IPS-NIHi7 (cell line): Measurements from ENCODE around the gene ADH5.
"Not testable (repeated sequence)": the region's sequence is repeated elsewhere in the genome, so short reads cannot be mapped to it uniquely, and the experiment has no call there.

Experiments
- DNase-seq: peaks from one replicate; pipeline ENCODE4 v3.0.0; 2012; ENCODE audit warnings: mixed read lengths; ENCODE audit errors: extremely low spot score

Gene ADH5

GRCh38 chr4:99084595-99084994 lies 4.0 kb downstream of the ADH5 start:
- DNase-seq, result no peak

DNA sequence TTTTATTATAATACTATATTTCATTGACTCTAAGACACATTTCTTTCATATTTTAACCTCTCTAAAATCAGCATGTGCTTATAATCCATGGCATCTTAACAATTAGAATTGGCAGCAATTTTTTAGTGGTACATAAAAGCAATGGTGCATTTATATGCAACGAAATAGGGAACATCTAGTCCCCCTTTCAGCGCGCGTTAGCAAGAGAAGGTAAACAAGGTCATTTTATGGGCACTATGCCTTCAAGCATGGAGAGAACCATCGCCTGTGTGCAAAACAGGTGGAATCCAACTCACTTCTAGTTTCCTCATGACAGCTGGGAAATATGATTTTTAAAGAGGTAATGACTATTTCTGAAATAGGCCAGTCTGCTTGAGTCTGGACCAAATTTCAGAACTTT lies 6.4 kb downstream of the ADH5 start:
- no peak for DNase-seq

GRCh38 chr4:99080869-99081268 lies 7.7 kb downstream of the ADH5 start:
- DNase-seq, result not testable (repeated sequence)

DNA sequence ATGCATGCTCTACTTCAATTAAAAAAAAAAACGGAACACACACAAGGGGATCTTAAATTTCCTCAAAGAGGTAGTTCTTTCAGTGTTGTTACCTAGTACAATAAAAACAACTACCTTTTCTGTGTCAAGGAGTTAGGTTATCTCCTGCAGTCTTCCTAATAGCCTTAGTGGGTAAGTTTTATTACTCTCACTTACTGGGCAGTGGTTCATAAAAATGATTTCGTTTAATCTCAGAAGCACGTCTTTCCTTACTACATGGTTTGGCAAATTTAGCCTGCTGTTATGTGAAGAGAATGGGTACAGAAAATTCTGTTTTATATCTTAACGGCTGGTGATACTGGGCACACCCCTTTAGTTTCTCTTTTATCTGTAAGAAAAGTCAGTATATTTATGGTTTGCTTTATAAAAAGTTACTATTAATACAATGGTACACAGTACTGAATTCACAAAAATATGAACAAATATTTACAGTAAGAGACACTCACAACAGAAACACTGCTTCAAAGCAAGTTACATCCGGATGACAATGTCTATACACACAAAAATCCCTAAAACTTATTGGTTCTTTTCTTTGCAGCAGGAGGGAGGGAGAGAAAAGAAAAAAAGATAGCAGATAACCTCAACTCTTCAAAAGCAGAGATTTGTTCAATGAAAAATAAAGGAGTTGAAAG lies 8.8 kb downstream of the ADH5 start:
- DNase-seq, result no peak

DNA sequence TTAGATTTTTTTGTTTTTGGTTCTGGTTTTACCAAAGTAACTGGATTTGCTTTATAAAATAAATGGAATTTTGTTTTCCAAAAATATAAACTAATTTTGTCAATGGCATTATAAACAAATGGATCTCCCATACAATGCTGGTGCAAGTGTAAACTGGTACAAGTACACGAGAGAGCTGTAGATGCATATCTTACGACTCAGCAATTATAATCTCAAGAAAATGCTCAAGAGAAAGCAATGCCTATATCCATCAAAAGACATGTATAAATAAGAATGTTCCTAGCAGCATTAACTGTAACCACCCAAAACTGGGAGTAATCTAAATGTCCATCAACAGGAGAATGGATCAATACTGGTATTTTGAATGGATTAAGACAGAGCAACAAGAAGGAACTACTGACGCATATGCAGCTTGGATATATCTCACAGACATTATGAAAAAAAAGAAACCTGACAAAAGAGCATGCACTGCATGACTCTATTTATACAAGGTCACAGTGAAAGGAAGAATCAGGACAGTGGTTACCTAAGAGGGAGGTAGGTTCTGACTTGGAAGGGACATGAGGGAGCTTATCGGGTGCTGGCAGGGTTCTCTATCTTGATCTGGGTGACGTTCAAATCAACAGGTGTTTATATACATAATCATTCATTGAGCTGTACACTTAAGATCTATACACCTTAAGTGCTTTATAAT lies 9.5 kb downstream of the ADH5 start:
- no peak for DNase-seq

- DNase-seq, result no peak
Measured at GRCh38 chr4:99078336-99078735, 10.3 kb downstream of the ADH5 start.

- no peak for DNase-seq
Measured at GRCh38 chr4:99077177-99077576, 11.4 kb downstream of the ADH5 start.

- no peak for DNase-seq
Measured at GRCh38 chr4:99076292-99076976, 12.2 kb downstream of the ADH5 start.

GRCh38 chr4:99074816-99075215 lies 13.8 kb downstream of the ADH5 start:
- no peak for DNase-seq

DNA sequence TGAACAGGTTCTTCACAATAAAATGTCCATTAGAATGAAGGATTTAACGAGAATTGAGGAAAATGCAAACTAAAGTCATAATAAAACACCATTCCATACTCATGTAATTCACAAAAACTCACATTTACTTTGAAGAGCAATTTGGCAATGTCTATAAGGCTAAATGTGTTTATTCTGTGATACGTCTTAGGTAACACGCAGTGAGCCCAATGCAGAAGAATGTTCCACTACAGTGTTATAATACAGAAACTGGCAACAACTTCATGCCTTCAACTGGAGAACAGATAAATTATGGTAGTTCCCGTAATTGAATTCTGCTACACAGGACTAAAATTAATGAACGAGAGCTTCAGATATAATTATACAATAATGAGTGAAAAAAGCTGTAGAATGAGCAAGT lies 17.4 kb downstream of the ADH5 start:
- DNase-seq, result no peak

DNA sequence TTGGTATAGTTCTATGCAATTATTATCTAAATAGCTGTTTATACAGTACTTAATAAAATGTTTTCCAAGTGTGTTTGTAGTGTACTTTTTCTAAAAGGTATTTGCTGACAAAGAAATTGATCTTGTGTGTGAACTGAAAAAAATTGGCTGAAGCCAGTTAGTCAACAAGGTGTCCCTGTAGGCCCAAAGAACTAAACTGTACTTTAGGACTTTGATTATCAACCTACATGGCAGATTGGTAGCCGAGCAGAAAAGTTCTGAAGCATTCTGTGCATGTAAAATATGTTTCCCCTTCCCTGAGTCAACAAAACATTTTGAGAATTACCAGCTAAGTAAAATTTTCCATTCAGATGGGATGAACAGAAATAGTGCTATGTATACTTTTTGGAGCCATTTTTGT lies 21.0 kb downstream of the ADH5 start:
- DNase-seq, result no peak

DNA sequence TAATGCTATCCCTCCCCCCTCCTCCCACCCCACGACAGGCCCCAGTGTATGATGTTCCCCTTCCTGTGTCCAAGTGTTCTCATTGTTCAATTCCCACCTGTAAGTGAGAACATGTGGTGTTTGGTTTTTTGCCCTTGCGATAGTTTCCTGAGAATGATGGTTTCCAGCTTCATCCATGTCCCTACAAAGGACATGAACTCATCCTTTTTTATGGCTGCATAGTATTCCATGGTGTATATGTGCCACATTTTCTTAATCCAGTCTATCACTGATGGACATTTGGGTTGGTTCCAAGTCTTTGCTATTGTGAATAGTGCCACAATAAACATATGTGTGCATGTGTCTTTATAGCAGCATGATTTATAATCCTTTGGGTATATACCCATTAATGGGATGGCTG lies 23.1 kb downstream of the ADH5 start:
- not testable (repeated sequence) for DNase-seq

GRCh38 chr4:99062120-99062519 lies 26.5 kb downstream of the ADH5 start:
- DNase-seq, result no peak

DNA sequence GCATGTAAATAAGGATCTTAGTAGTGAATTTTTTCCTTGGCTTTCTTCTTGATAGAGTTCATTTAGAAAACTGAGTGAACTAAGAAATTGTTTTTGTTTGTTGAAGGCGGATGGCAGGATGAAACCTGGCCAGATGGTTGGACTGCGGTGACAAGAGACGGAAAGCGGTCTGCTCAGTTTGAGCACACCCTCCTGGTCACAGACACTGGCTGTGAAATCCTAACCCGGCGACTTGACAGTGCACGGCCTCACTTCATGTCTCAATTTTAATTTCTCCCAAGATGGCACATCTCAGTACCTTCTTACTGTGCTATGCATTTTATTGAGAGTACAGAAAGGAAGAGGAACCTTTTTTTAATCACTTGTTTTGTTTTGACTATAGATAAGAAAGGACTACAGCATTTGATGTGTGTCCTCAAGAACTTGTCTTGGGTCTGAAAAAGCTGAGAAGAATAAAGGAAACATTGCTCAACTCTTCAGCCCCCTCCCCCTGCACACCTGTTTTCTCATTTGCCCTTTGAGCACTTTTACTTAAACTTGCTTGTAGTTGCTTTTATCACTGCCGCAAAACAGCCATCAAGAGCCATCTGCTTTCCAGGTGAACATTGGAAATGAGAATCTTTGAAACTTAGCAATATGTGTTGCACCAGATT lies 27.4 kb downstream of the ADH5 start:
- no peak for DNase-seq

DNA sequence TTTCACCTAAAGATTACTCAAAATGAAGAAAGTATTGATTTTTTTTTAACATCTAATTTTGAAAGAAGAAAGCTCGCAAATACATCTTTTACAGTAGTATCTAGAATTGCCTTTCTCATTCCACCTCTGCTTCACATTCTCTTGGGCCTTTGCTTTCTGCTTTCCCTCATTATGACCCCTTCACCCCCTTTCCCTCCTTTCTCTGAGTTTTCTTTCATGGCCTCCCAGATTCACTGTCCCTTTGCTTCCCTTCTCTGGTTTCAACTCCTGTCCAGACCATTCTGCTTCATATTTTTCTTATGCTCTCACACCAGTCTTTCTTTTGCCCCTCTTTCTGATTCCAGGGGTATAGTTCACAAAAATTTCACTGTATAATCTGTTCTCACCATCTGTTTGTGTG lies 29.0 kb downstream of the ADH5 start:
- no peak for DNase-seq

DNA sequence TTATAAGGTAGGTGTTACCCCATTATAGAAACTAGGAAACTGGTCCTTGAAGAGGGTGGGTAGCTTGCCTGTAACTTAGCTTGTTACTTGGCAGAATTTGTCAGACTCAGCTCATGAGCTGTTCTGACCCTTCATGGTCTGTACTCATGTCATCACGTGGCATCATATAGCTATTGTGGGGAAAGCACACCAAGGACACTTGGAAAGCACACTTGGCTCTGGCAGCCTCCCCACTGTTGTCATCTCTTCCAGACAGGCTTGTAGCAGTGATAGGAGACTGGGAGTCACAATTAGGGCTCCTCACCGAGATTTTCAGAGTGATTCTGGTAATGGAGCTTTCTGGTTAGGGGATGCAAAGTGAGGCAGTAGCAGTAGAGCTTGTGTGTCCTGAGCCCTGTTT lies 30.4 kb downstream of the ADH5 start:
- no peak for DNase-seq

DNA sequence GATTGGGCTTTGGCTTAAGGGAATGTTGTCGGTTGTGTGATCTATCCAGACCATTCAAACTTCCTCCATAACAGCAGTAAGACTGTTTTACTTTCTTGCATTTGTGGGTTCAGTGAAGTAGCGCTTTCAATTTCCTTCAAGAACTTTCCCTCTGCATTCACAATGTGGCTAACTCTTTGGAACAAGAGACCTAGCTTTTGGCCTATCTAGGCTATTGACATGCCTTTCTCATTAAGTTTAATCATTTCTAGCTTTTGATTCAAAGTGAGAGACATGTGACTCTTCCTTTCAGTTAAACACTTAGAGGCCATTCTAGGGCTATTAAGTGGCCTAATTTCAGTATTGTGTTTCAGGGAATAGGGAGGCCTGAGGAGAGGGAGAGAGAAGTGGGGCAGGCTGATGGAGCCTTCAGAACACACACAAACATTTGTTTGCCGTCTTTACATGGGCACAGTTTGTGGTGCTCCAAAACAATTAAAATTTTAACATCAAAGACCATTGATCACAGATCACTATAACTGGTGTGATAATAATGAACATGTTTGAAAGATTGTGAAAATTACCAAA lies 34.1 kb downstream of the ADH5 start:
- no peak for DNase-seq

DNA sequence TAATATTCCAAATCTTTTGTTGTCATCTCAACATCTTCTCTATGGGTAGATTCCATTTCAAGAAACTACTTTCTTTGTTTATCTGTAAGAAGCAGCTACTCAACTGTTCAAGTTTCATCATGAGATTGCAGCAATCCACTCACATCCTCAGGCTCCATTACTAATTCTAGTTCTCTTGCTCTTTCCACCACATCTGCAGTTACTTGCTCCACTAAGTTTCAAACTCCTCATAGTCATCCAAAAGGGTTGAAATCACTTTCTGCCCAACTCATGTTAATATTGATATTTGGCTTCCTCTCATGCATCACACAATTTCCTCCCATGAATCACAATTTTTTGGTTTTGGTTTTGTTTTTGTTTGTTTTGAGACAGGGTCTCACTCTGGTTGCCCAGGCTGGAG lies 35.7 kb downstream of the ADH5 start:
- DNase-seq, result no peak

DNA sequence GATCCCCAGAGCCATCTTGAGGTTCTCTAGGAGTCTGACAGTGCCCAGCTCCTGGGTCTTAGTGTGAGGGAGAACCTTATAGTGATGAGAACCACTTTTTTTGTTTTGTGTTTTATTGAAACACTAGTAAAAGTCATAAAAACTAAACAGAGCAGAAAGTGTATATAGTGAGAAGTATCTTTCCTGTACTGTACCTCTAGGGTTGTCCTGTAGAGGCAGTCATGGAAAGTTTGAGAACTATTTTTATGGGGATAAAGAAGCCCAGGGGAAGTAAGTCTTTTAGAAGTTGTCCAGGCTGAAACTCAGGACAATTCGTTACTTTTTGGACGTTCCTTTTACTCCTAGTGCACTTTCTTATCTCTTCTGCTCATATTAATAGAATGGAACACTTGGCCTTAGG lies 40.9 kb downstream of the ADH5 start:
- DNase-seq, result no peak

DNA sequence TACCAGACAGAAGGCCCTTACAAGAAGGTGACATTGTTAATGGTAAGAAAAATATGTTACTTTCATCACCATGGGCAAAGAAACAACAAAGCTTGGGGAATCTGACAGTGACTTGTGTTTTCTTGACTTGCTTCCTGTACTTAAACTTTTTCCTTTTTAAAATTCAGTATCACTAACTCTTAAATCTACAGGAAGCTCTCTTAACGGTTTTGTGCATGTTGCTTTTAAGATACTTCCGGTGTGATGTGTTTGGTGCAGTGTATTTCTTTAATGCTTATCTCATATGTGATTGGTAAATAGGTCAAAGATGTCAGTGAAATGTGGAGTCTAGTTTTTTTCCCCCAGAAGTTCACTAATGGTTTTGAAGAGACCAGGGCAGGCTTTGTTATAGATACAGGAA lies 45.2 kb downstream of the ADH5 start:
- DNase-seq, result no peak

GRCh38 chr4:99038213-99038612 lies 50.4 kb downstream of the ADH5 start:
- no peak for DNase-seq

- DNase-seq, result no peak
Measured at GRCh38 chr4:99033956-99034355, 54.6 kb downstream of the ADH5 start.
